ENCODE data around the gene GRIA4. TPM values are rescaled to one million over a fixed set of nuclear protein-coding genes. Genes with fewer than 3 reads are reported as not detected.

Gene GRIA4
- total and polyA plus RNA-seq, 7 donors, result 0.23 to 6.6 (median 1.9) TPM

GRCh38 chr11:106014620-106015019 is 404.7 kb downstream of the GRIA4 start:
- TF ChIP-seq, protein P1, sequence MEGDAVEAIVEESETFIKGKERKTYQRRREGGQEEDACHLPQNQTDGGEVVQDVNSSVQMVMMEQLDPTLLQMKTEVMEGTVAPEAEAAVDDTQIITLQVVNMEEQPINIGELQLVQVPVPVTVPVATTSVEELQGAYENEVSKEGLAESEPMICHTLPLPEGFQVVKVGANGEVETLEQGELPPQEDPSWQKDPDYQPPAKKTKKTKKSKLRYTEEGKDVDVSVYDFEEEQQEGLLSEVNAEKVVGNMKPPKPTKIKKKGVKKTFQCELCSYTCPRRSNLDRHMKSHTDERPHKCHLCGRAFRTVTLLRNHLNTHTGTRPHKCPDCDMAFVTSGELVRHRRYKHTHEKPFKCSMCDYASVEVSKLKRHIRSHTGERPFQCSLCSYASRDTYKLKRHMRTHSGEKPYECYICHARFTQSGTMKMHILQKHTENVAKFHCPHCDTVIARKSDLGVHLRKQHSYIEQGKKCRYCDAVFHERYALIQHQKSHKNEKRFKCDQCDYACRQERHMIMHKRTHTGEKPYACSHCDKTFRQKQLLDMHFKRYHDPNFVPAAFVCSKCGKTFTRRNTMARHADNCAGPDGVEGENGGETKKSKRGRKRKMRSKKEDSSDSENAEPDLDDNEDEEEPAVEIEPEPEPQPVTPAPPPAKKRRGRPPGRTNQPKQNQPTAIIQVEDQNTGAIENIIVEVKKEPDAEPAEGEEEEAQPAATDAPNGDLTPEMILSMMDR (IDR thresholded peaks at IDR 0.05), result no peak
- TF ChIP-seq POLR2A (IDR thresholded peaks at IDR 0.05) (no peak), POLR2AphosphoS5 (IDR thresholded peaks at IDR 0.05) (no peak), EP300 (IDR thresholded peaks at IDR 0.05) (no peak)
- peaks cover 0 to 28% (median 18%) of the 10 kb centered on the region in 4 donors for H3K4me1 ChIP-seq
- 88 to 96% methylated on average over 2 of the region's 2 CpGs for WGBS, 2 donors
- no peak for DNase-seq
- no peak overlapping the region for H3K4me3 ChIP-seq
- H3K27me3 ChIP-seq, result no peaks in the 10 kb centered on the region
- H3K36me3 ChIP-seq, result peaks cover 1 to 13% (median 10%) of the 10 kb centered on the region in 4 donors
- intact Hi-C loops (cut with DNase I), result no loop called here
- H3K9me3 ChIP-seq, result no peaks in the 10 kb centered on the region
- no peak overlapping the region for H3K27ac ChIP-seq

DNA sequence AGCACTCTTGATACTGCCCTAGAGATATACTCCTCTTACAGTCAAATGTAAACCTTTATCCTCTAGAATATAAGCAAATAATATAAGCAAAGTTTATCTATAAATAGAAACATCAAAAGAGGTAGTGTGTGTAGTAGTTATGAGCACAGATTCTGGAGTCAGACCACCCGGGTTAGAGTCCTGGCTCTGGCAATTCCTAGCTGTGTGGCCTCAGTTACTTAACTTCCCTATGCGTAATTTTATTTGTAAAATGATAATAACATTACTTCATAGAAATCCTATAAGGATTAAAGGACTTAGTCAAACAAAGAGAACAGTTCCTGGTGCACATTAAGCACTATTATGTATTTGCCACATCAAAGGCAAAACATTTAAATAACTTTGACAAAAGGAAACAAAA is 405.2 kb downstream of the GRIA4 start:
- WGBS, 2 donors, result 83 to 88% methylated on average over 2 of the region's 2 CpGs
- H3K9me3 ChIP-seq, result no peaks in the 10 kb centered on the region
- H3K4me3 ChIP-seq, result no peak overlapping the region
- no peaks in the 10 kb centered on the region for H3K27me3 ChIP-seq
- peaks cover 0 to 8% (median 5%) of the 10 kb centered on the region in 4 donors for H3K36me3 ChIP-seq
- intact Hi-C loops (cut with DNase I), result no loop called here
- no peak for DNase-seq
- H3K27ac ChIP-seq, result no peak overlapping the region
- TF ChIP-seq, protein P1 (IDR thresholded peaks at IDR 0.05), result no peak
- TF ChIP-seq EP300 (IDR thresholded peaks at IDR 0.05) (no peak), POLR2AphosphoS5 (IDR thresholded peaks at IDR 0.05) (no peak), POLR2A (IDR thresholded peaks at IDR 0.05) (no peak)
- peaks cover 0 to 32% (median 22%) of the 10 kb centered on the region in 4 donors for H3K4me1 ChIP-seq

GRCh38 chr11:106017093-106017492 is 407.2 kb downstream of the GRIA4 start:
- 91 to 96% methylated on average over 2 of the region's 2 CpGs for whole genome bisulfite sequencing, 2 donors
- no peak for DNase-seq
- Histone ChIP-seq H3K9me3 (no peaks in the 10 kb centered on the region), H3K4me1 (peaks cover 0 to 49% (median 35%) of the 10 kb centered on the region in 4 donors), H3K36me3 (no peaks in the 10 kb centered on the region), H3K27me3 (no peaks in the 10 kb centered on the region), H3K27ac (no peak overlapping the region), H3K4me3 (no peak overlapping the region)
- intact Hi-C loops (cut with DNase I), result no loop called here
- TF ChIP-seq, protein P1 (IDR thresholded peaks at IDR 0.05), result no peak
- TF ChIP-seq POLR2AphosphoS5 (IDR thresholded peaks at IDR 0.05) (no peak), EP300 (IDR thresholded peaks at IDR 0.05) (no peak), POLR2A (IDR thresholded peaks at IDR 0.05) (no peak)

GRCh38 chr11:106021181-106021966 is 411.5 kb downstream of the GRIA4 start:
- H3K4me3 ChIP-seq, result peak overlapping the region; percentile 72 to 93 (median 87)
- no peak for DNase-seq
- H3K4me1 ChIP-seq, result peaks cover 0 to 44% (median 32%) of the 10 kb centered on the region in 4 donors
- peak overlapping the region; percentile 78 to 89 (median 86) for H3K27ac ChIP-seq
- TF ChIP-seq, protein P1 (IDR thresholded peaks at IDR 0.05), result no peak
- TF ChIP-seq POLR2AphosphoS5 (IDR thresholded peaks at IDR 0.05), result peak; percentile 49 to 74 (median 62)
- TF ChIP-seq POLR2A (IDR thresholded peaks at IDR 0.05), result no peak
- TF ChIP-seq EP300 (IDR thresholded peaks at IDR 0.05), result peak in 1 of 4 donors; percentile 30
- WGBS, 2 donors, result 22 to 25% methylated on average over 18 of the region's 18 CpGs
- H3K36me3 ChIP-seq, result no peaks in the 10 kb centered on the region
- no peaks in the 10 kb centered on the region for H3K27me3 ChIP-seq
- no peaks in the 10 kb centered on the region for H3K9me3 ChIP-seq
- intact Hi-C loops (cut with DNase I), result no loop called here

Data from sigmoid colon (tissue), 7 donors.